Measurements from ENCODE around the gene SLC22A14.
"Not testable (repeated sequence)": the region's sequence is repeated elsewhere in the genome, so short reads cannot be mapped to it uniquely, and the experiment has no call there.

SLC22A14 gene

DNA sequence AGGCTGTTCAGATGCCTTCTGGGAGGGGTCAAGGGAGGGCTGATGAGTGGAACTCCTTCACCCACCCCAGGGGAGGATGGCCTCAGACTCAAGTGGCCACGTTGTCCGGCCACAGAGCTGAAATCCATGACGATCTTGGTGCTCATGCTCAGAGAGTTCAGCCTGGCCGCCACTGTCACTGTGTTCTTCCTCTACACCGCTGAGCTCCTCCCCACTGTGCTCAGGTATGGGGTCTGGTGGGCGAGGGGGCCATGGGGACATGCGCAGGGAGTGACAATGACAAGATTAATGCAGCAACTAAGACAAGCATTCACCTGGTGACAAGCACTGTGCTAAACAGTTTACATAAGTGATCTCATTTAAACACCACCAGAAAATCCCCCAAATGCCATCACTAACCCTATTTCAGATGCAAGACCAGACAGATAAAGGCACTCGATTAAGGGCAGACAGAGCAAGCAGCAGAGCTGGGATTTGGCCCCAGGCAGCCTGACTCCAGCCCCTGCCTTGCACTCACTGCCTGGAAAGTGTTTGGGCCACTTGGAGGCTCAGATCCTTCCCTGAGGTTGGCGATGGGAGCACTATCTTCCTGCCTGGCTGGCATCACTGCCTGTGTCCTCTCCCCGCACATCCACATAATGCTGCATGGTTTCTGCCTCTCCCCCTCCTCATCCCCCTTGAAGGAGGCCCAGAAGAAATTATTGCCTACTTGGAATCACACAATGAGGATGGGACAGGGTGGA lies 33.6 kb downstream of the SLC22A14 start:
- Histone ChIP-seq H3K36me3 (ENCODE audit: control insufficient read depth, insufficient read depth, low read length) (no peaks in the 10 kb centered on the region), H3K9me3 (ENCODE audit: control insufficient read depth, low read length) (no peaks in the 10 kb centered on the region), H3K4me1 (ENCODE audit: control insufficient read depth, insufficient read depth, low read length) (peaks cover 9% of the 10 kb centered on the region), H3K9ac (ENCODE audit: low read length) (no peak overlapping the region), H3K27me3 (ENCODE audit: control insufficient read depth, insufficient read depth, low read length) (peaks cover 4% of the 10 kb centered on the region), H3K4me3 (ENCODE audit: low read length) (no peak overlapping the region)

- H3K27me3 ChIP-seq (ENCODE audit: control insufficient read depth, insufficient read depth, low read length): peaks cover 4% of the 10 kb centered on the region
- H3K4me1 ChIP-seq (ENCODE audit: control insufficient read depth, insufficient read depth, low read length): peaks cover 9% of the 10 kb centered on the region
- no peaks in the 10 kb centered on the region for H3K9me3 ChIP-seq (ENCODE audit: control insufficient read depth, low read length)
- H3K4me3 ChIP-seq (ENCODE audit: low read length): no peak overlapping the region
- no peak overlapping the region for H3K9ac ChIP-seq (ENCODE audit: low read length)
- no peaks in the 10 kb centered on the region for H3K36me3 ChIP-seq (ENCODE audit: control insufficient read depth, insufficient read depth, low read length)
Measured at GRCh38 chr3:38316356-38317191, 34.5 kb downstream of the SLC22A14 start.

GRCh38 chr3:38317192-38317759 lies 35.2 kb downstream of the SLC22A14 start:
- no peak overlapping the region for H3K4me3 ChIP-seq (ENCODE audit: low read length)
- H3K4me1 ChIP-seq (ENCODE audit: control insufficient read depth, insufficient read depth, low read length): peaks cover 9% of the 10 kb centered on the region
- no peaks in the 10 kb centered on the region for H3K9me3 ChIP-seq (ENCODE audit: control insufficient read depth, low read length)
- no peak overlapping the region for H3K9ac ChIP-seq (ENCODE audit: low read length)
- H3K27me3 ChIP-seq (ENCODE audit: control insufficient read depth, insufficient read depth, low read length): peaks cover 4% of the 10 kb centered on the region
- no peaks in the 10 kb centered on the region for H3K36me3 ChIP-seq (ENCODE audit: control insufficient read depth, insufficient read depth, low read length)

GRCh38 chr3:38318766-38319671 lies 36.9 kb downstream of the SLC22A14 start:
- Histone ChIP-seq H3K27me3 (ENCODE audit: control insufficient read depth, insufficient read depth, low read length) (peaks cover 4% of the 10 kb centered on the region), H3K9ac (ENCODE audit: low read length) (no peak overlapping the region), H3K4me3 (ENCODE audit: low read length) (no peak overlapping the region), H3K4me1 (ENCODE audit: control insufficient read depth, insufficient read depth, low read length) (peaks cover 9% of the 10 kb centered on the region), H3K36me3 (ENCODE audit: control insufficient read depth, insufficient read depth, low read length) (no peaks in the 10 kb centered on the region), H3K9me3 (ENCODE audit: control insufficient read depth, low read length) (no peaks in the 10 kb centered on the region)

GRCh38 chr3:38320638-38321037 lies 38.5 kb downstream of the SLC22A14 start:
- not testable (repeated sequence) for H3K9me3 ChIP-seq (ENCODE audit: control insufficient read depth, low read length); H3K9ac ChIP-seq (ENCODE audit: low read length); H3K4me1 ChIP-seq (ENCODE audit: control insufficient read depth, insufficient read depth, low read length); H3K36me3 ChIP-seq (ENCODE audit: control insufficient read depth, insufficient read depth, low read length); H3K27me3 ChIP-seq (ENCODE audit: control insufficient read depth, insufficient read depth, low read length); H3K4me3 ChIP-seq (ENCODE audit: low read length)

- Histone ChIP-seq H3K4me3 (ENCODE audit: low read length) (no peak overlapping the region), H3K9me3 (ENCODE audit: control insufficient read depth, low read length) (no peaks in the 10 kb centered on the region), H3K4me1 (ENCODE audit: control insufficient read depth, insufficient read depth, low read length) (no peaks in the 10 kb centered on the region), H3K36me3 (ENCODE audit: control insufficient read depth, insufficient read depth, low read length) (no peaks in the 10 kb centered on the region), H3K9ac (ENCODE audit: low read length) (no peak overlapping the region), H3K27me3 (ENCODE audit: control insufficient read depth, insufficient read depth, low read length) (no peaks in the 10 kb centered on the region)
Measured at GRCh38 chr3:38323060-38323459, 41.0 kb downstream of the SLC22A14 start.

- Histone ChIP-seq H3K9me3 (ENCODE audit: control insufficient read depth, low read length) (no peaks in the 10 kb centered on the region), H3K4me3 (ENCODE audit: low read length) (no peak overlapping the region), H3K9ac (ENCODE audit: low read length) (no peak overlapping the region), H3K27me3 (ENCODE audit: control insufficient read depth, insufficient read depth, low read length) (no peaks in the 10 kb centered on the region), H3K4me1 (ENCODE audit: control insufficient read depth, insufficient read depth, low read length) (no peaks in the 10 kb centered on the region), H3K36me3 (ENCODE audit: control insufficient read depth, insufficient read depth, low read length) (no peaks in the 10 kb centered on the region)
Measured at GRCh38 chr3:38325256-38325655, 43.2 kb downstream of the SLC22A14 start.

DNA sequence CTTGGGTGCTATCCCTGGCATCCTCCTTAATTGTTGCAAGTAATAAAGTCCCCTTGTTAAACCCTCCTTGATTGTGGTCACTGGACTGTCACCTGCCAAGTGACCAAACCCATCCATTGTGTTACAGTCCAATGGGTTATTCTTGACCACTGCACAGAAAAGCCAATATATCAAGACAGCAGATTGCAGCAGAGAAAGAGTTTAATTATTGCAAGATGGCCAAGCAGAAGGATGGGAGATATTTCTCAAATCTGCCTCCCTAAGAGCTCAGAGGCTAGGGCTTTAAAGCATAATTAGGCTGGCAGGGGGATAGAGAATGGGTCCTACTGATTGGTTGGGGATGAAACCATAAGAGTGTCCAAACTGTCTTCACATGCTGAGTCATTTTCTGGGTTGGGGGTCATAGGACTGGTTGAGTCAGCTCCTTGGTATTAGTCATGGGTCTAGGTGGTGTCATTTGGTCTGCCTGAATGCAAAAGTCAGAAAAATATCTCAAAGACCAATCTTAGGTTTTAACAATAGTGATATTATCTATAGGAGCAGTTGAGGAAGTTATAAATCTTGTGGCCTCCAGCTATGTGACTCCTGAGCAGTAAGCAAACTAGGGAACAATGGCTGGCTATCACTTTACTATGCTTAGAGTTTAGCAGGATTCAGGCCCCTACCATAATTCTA lies 45.4 kb downstream of the SLC22A14 start:
- Histone ChIP-seq H3K4me1 (ENCODE audit: control insufficient read depth, insufficient read depth, low read length) (no peaks in the 10 kb centered on the region), H3K36me3 (ENCODE audit: control insufficient read depth, insufficient read depth, low read length) (no peaks in the 10 kb centered on the region), H3K27me3 (ENCODE audit: control insufficient read depth, insufficient read depth, low read length) (no peaks in the 10 kb centered on the region), H3K9ac (ENCODE audit: low read length) (no peak overlapping the region), H3K4me3 (ENCODE audit: low read length) (no peak overlapping the region), H3K9me3 (ENCODE audit: control insufficient read depth, low read length) (no peaks in the 10 kb centered on the region)

- no peaks in the 10 kb centered on the region for H3K27me3 ChIP-seq (ENCODE audit: control insufficient read depth, insufficient read depth, low read length)
- H3K4me1 ChIP-seq (ENCODE audit: control insufficient read depth, insufficient read depth, low read length): no peaks in the 10 kb centered on the region
- no peaks in the 10 kb centered on the region for H3K9me3 ChIP-seq (ENCODE audit: control insufficient read depth, low read length)
- no peak overlapping the region for H3K9ac ChIP-seq (ENCODE audit: low read length)
- H3K4me3 ChIP-seq (ENCODE audit: low read length): no peak overlapping the region
- H3K36me3 ChIP-seq (ENCODE audit: control insufficient read depth, insufficient read depth, low read length): no peaks in the 10 kb centered on the region
Measured at GRCh38 chr3:38331257-38332022, 49.3 kb downstream of the SLC22A14 start.

DNA sequence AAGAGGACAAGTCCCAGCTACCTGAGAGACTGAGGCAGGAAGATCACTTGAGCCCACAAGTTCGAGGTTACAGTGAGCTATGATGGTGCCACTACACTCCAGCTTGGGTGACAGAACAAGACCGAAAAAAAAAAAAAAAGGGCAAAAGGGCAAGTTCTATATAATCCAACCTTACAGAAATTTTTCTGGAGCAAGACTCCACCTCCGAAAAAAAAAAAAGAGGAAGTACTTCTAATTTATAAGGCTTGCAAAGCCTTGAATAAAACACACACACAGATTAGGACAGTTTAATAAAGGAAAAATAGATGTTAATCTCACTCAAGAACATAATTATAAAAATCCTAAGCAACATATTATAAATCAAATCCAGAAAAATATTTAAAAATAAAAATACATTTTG lies 50.1 kb downstream of the SLC22A14 start:
- H3K9ac ChIP-seq (ENCODE audit: low read length): no peak overlapping the region
- no peaks in the 10 kb centered on the region for H3K27me3 ChIP-seq (ENCODE audit: control insufficient read depth, insufficient read depth, low read length)
- H3K9me3 ChIP-seq (ENCODE audit: control insufficient read depth, low read length): no peaks in the 10 kb centered on the region
- no peaks in the 10 kb centered on the region for H3K36me3 ChIP-seq (ENCODE audit: control insufficient read depth, insufficient read depth, low read length)
- no peaks in the 10 kb centered on the region for H3K4me1 ChIP-seq (ENCODE audit: control insufficient read depth, insufficient read depth, low read length)
- H3K4me3 ChIP-seq (ENCODE audit: low read length): no peak overlapping the region
